CD4-positive, alpha-beta T cell (primary cell): ENCODE results near the gene PPOX. TPM values are rescaled to one million over a fixed set of nuclear protein-coding genes. Genes with fewer than 3 reads are reported as not detected.

Source experiments
- ATAC-seq: fragments of 200-7000 bp; cut with Tn5 transposase; one replicate; pipeline ENCODE4 v1.10.0; 2022; ENCODE audit warnings: mild to moderate bottlenecking; ENCODE audit not compliant: poor library complexity
- CTCF ChIA-PET: fragments of 350-600 bp; sonication (Branson Sonifier 250); formaldehyde crosslinking; loops from one replicate; lab custom pipeline; 2021; ENCODE audit warnings: antibody characterized with exemption, inconsistent platforms; lab: Charles Lee
- POLR2A ChIA-PET: fragments of 350-600 bp; sonication (Branson Sonifier 250); formaldehyde crosslinking; loops from one replicate; lab custom pipeline; 2021; ENCODE audit warnings: antibody characterized with exemption, inconsistent platforms; lab: Charles Lee
- DNase-seq, 14 experiments: peaks; one replicate each; pipeline ENCODE4 v3.0.0-alpha.2; 2013 to 2020; ENCODE audit warnings: mixed read lengths in 2 of 14
- H3K27ac ChIP-seq, 2 donors: one replicate each; pipeline versions ENCODE4 v1.5.1 to v1.7.0; 2013; ENCODE audit warnings: low read length in 2 of 2, low read depth in 1 of 2, mild to moderate bottlenecking in 1 of 2
- H3K27me3 ChIP-seq, 2 experiments: 1 replicate in 1 of 2; 2 replicates in 1 of 2; pipeline versions ENCODE4 v1.6.1 to v1.7.0; 2013; ENCODE audit warnings: low read length in 2 of 2, control low read depth in 1 of 2, mild to moderate bottlenecking in 1 of 2, moderate library complexity in 1 of 2; ENCODE audit not compliant: insufficient read depth in 2 of 2, control insufficient read depth in 1 of 2
- H3K36me3 ChIP-seq: one replicate; pipeline ENCODE4 v1.6.1; 2013; ENCODE audit warnings: low read length, control low read depth; ENCODE audit not compliant: insufficient read depth
- H3K4me1 ChIP-seq: one replicate; pipeline ENCODE4 v1.6.1; 2013; ENCODE audit warnings: low read length, control low read depth; ENCODE audit not compliant: insufficient read depth
- H3K4me3 ChIP-seq: one replicate; pipeline ENCODE4 v1.5.1; 2013; ENCODE audit warnings: mild to moderate bottlenecking, low read length, moderate library complexity
- H3K9me3 ChIP-seq, 2 experiments: 1 replicate in 1 of 2; 2 replicates in 1 of 2; pipeline versions ENCODE4 v1.6.1 to v1.7.0; 2013; ENCODE audit warnings: low read length in 2 of 2, mild to moderate bottlenecking in 2 of 2, control low read depth in 1 of 2, moderate library complexity in 1 of 2; ENCODE audit not compliant: control insufficient read depth in 1 of 2, insufficient read depth in 1 of 2
- H3K27ac Mint-ChIP-seq: one replicate; pipeline ENCODE4 v1.8.0; 2020; ENCODE audit warnings: mixed read lengths
- H3K27me3 Mint-ChIP-seq: one replicate; pipeline ENCODE4 v1.8.0; 2021; ENCODE audit warnings: mixed read lengths
- H3K36me3 Mint-ChIP-seq: one replicate; pipeline ENCODE4 v1.8.0; 2021; ENCODE audit warnings: low read depth, mixed read lengths
- H3K4me1 Mint-ChIP-seq: one replicate; pipeline ENCODE4 v1.8.0; 2021; ENCODE audit warnings: low read depth, mixed read lengths
- H3K4me3 Mint-ChIP-seq: one replicate; pipeline ENCODE4 v1.8.0; 2020; ENCODE audit warnings: mild to moderate bottlenecking, mixed read lengths
- H3K9me3 Mint-ChIP-seq: one replicate; pipeline ENCODE4 v1.8.0; 2020; ENCODE audit warnings: mixed read lengths
- CTCF ChIP-seq: fragments of 200-600 bp; IDR thresholded peaks from one replicate; pipeline ENCODE4 v1.8.0; 2022; ENCODE audit warnings: antibody characterized with exemption, mild to moderate bottlenecking
- intact Hi-C, 2 experiments: fragments of 100-400 bp; cut with DNase I in 1 of 2; cut with micrococcal nuclease in 1 of 2; formaldehyde crosslinking; loops; one replicate each; pipeline versions ENCODE4 v1.15.1 to v1.9.0; 2023 to 2025; cut with DNase I, micrococcal nuclease
- total RNA-seq, 174 experiments: library from RNA in 2 of 174; stranded (reverse) in 2 of 174; gene quantifications; one replicate each; pipeline ENCODE4 v1.2.3 and lab custom pipeline; 2021 to 2026

Gene PPOX
- total RNA-seq, 2 experiments from 2014 or later, result 28.6 to 31.5 TPM

- Mint-ChIP-seq H3K4me3 (peak overlapping the region; percentile 80), H3K4me1 (peaks cover 74% of the 10 kb centered on the region), H3K27ac (peak overlapping the region; percentile 97), H3K27me3 (no peaks in the 10 kb centered on the region), H3K9me3 (no peaks in the 10 kb centered on the region), H3K36me3 (no peaks in the 10 kb centered on the region)
- peak; percentile 59 to 96 (median 74) for DNase-seq
- Histone ChIP-seq H3K4me1 (peaks cover 90% of the 10 kb centered on the region), H3K4me3 (peak overlapping the region; percentile 41), H3K27ac (peak overlapping the region; percentile 61 to 77), H3K9me3 (no peaks in the 10 kb centered on the region), H3K36me3 (no peaks in the 10 kb centered on the region), H3K27me3 (no peaks in the 10 kb centered on the region)
- intact Hi-C loops, result loop anchor here in 1 of 2 experiments (1.0 to 2.0 kb wide), 2 partner anchors 17 to 18 kb away; partner anchors contain the start of genes NDUFS2 and PPOX
- TF ChIP-seq CTCF, result no peak
- CTCF ChIA-PET, result interaction anchor here (1.2 kb wide), 1 partner anchor 19 kb away, joined by 3 read pairs; the partner anchor contains the start of gene PPOX
- ATAC-seq, result peak; percentile 78
- POLR2A ChIA-PET, result interaction anchor here (0.9 to 6.0 kb wide), 9 partner anchors 8 to 205 kb away, joined by 3 to 59 read pairs (median 5); partner anchors contain the start of genes B4GALT3, NDUFS2, PPOX and TOMM40L
Observed at GRCh38 chr1:161185282-161185682, 19.1 kb downstream of the PPOX start.

GRCh38 chr1:161185732-161186311, 19.6 kb downstream of the PPOX start:
- intact Hi-C loops, result loop anchor here in 1 of 2 experiments (1.0 to 2.0 kb wide), 2 partner anchors 16 to 19 kb away; partner anchors contain the start of genes NDUFS2 and PPOX
- Histone ChIP-seq H3K4me1 (peaks cover 89% of the 10 kb centered on the region), H3K27me3 (no peaks in the 10 kb centered on the region), H3K9me3 (no peaks in the 10 kb centered on the region), H3K4me3 (peak overlapping the region; percentile 13), H3K27ac (peak overlapping the region; percentile 61 to 77), H3K36me3 (no peaks in the 10 kb centered on the region)
- H3K27ac Mint-ChIP-seq, result peak overlapping the region; percentile 97
- H3K4me1 Mint-ChIP-seq, result peaks cover 74% of the 10 kb centered on the region
- H3K9me3 Mint-ChIP-seq, result no peaks in the 10 kb centered on the region
- peak overlapping the region; percentile 80 for H3K4me3 Mint-ChIP-seq
- TF ChIP-seq CTCF, result no peak
- no peaks in the 10 kb centered on the region for H3K27me3 Mint-ChIP-seq
- ATAC-seq, result no peak
- ChIA-PET CTCF (interaction anchor here (1.0 to 1.3 kb wide), 3 partner anchors 17 to 40 kb away, joined by 3 read pairs; partner anchors contain the start of genes PPOX and TOMM40L), POLR2A (interaction anchor here (0.6 to 6.0 kb wide), 12 partner anchors 9 to 204 kb away, joined by 3 to 59 read pairs (median 4); partner anchors contain the start of genes ARHGAP30, B4GALT3, NDUFS2 and PPOX)
- H3K36me3 Mint-ChIP-seq, result no peaks in the 10 kb centered on the region
- peak in 4 of 14 experiments; percentile 28 to 53 (median 50) for DNase-seq

GRCh38 chr1:161187311-161187710, 21.1 kb downstream of the PPOX start:
- ChIA-PET POLR2A (interaction anchor here (1.1 to 6.0 kb wide), 4 partner anchors 14 to 38 kb away, joined by 3 to 59 read pairs (median 16); partner anchors contain the start of genes NDUFS2, PPOX and TOMM40L), CTCF (interaction anchor here (0.6 to 1.7 kb wide), 2 partner anchors 10 to 18 kb away, joined by 4 to 6 read pairs; partner anchors contain the start of gene B4GALT3)
- Mint-ChIP-seq H3K27ac (peak overlapping the region; percentile 97), H3K4me3 (peak overlapping the region; percentile 14), H3K4me1 (peaks cover 78% of the 10 kb centered on the region), H3K36me3 (no peaks in the 10 kb centered on the region), H3K27me3 (no peaks in the 10 kb centered on the region), H3K9me3 (no peaks in the 10 kb centered on the region)
- H3K4me1 ChIP-seq, result peaks cover 89% of the 10 kb centered on the region
- peak overlapping the region; percentile 61 to 77 for H3K27ac ChIP-seq
- H3K36me3 ChIP-seq, result no peaks in the 10 kb centered on the region
- no peaks in the 10 kb centered on the region for H3K27me3 ChIP-seq
- DNase-seq (peak in 1 of 14 experiments; percentile 33), ATAC-seq (no peak)
- no peak for TF ChIP-seq CTCF
- H3K4me3 ChIP-seq, result no peak overlapping the region
- H3K9me3 ChIP-seq, result no peaks in the 10 kb centered on the region
- intact Hi-C loops, result no loop called here
